Skin epidermis (tissue), 12 donors: ENCODE data around the gene PEAR1.

ENCODE experiments used
- H3K27ac ChIP-seq, 21 experiments: fragments of 200-600 bp; sonication (generic) in 11 of 21; one replicate each; pipeline ENCODE4 v1.5.0; 2020; ENCODE audit warnings: mild to moderate bottlenecking in 3 of 21, inconsistent platforms in 2 of 21, moderate library complexity in 2 of 21
- H3K4me3 ChIP-seq, 7 experiments: fragments of 200-600 bp; sonication (generic) in 2 of 7; one replicate each; pipeline ENCODE4 v1.5.0; 2020; ENCODE audit warnings: inconsistent platforms in 2 of 7, mild to moderate bottlenecking in 2 of 7, moderate library complexity in 1 of 7

Gene PEAR1

DNA sequence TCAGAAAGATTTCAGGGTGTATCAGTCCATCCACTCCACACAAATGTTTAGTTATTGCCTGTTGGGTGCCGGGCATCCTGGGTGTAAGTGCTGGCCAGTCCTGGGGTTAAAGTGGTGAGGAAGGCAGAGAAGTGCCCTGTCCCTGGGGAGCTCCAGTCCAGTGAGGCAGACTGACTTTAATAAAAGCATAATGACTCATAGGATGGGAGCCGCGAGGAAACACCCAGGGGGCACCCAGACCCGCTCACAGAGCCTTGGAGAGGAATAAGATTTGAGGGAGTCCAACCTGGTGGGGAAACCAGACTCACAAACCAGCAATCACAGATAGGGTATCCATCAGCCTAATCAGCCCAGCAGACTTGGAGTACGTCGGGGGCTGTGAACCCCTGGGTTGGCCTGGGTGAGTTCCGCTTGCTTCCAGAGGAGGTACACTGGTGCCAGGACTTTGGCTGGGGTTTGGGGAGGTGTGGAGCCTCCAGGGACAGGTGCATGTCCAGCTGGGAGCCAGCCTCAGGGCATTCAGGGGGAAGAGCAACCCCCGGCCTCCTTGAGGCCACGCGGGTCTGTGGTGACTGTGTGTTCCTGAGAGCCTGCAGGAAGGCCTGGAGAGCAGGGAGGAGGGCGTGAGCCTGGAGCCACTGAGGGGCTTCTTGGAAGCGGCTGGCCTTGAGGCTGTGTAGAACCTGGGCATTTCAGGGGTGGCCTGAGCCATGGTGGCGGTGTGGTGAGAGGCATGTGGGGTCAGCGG is 3.7 kb downstream of the PEAR1 start:
- no peak overlapping the region for H3K4me3 ChIP-seq
- peak overlapping the region in 13 of 21 experiments; percentile 4 to 74 (median 34) for H3K27ac ChIP-seq

DNA sequence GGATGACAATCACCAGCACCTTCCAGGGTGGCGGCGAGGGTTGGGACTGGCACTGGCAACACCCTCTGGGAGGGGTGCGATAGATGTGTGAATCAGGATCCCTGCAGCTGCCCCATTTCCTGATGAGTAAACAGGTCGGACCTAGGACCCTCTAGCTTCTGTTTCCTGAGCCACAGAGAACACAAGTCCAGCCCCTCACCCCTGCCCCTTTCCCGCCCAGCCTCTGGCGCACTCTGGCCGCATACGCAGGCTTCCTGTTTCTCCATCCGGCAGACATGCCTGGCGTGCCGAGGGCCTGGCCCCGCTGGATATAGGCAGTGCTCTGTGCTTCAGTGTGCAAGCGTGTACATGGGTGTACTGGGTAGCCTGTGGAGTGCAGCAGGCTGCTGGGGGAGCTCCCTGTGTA is 4.6 kb downstream of the PEAR1 start:
- Histone ChIP-seq H3K4me3 (no peak overlapping the region), H3K27ac (peak overlapping the region in 9 of 21 experiments; percentile 4 to 74 (median 49))

DNA sequence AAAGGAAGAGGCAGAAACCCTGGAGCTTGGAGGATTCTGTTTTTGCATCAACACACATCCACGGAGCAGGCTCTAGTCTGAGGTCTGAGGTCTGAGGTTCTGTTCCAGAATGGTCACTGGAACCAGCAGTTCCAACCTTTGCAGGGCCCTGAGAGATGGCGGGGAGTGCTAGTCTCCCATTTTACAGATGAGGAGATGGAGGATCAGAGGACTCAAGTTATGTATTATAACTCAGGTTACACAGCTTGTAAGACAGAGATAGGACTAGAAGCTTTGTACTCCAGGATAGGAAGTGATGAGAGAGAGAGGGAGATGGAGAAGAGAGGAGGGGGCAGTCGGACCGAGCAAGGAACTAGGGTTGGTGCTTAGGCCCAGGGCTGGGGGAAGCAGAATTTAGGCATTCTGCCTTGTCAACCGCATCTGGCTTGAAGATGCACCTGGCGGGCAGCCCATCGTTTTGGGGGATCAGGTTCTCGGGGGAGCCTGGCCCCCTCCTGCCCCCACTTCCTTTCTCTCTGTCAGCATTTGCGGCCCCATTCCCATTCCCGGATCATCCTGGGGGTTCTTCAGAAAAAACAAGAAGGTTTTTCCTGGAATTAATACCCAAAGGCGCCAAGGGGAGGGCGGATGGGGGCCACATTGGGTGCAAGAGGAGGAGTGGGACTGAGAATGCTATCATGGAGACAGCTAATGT is 5.6 kb downstream of the PEAR1 start:
- Histone ChIP-seq H3K4me3 (no peak overlapping the region), H3K27ac (peak overlapping the region in 3 of 21 experiments; percentile 5 to 74 (median 67))

DNA sequence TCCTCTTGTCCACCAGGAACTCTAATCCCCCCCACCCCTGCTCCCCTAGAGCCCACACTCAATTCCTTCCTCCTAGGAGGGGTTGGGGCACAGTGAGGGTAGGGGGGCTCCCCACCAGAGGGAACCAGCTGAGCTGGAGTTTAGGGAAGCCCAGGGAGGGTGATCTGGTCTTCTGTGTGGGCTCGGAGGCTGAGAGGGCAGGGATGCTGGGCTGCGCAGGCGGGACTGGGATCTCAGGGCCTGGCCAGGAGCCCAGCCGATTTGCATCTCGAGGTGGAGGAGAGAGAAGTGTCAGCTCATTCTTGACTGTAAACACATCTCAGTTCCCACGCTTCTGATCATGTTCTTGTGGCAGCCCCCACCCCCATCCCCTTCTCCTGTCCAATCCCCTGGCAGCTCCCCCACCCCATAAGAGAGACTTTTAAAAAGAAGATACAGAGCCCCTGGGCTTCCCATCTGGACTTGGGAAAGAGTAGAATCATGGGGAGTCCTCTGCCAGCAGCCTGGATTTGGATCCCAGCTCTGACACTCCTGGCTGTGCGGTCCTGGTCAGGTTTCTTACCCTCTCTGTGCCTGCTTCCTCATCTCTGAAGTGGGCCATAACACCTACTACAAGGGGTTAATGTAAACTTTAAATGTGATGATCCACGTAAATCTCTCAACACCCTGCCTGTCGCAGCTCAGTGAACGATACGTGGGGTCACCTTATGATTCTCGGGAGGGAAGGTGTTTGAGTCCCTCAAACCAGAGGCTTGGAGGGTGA is 6.6 kb downstream of the PEAR1 start:
- H3K4me3 ChIP-seq = no peak overlapping the region
- no peak overlapping the region for H3K27ac ChIP-seq

DNA sequence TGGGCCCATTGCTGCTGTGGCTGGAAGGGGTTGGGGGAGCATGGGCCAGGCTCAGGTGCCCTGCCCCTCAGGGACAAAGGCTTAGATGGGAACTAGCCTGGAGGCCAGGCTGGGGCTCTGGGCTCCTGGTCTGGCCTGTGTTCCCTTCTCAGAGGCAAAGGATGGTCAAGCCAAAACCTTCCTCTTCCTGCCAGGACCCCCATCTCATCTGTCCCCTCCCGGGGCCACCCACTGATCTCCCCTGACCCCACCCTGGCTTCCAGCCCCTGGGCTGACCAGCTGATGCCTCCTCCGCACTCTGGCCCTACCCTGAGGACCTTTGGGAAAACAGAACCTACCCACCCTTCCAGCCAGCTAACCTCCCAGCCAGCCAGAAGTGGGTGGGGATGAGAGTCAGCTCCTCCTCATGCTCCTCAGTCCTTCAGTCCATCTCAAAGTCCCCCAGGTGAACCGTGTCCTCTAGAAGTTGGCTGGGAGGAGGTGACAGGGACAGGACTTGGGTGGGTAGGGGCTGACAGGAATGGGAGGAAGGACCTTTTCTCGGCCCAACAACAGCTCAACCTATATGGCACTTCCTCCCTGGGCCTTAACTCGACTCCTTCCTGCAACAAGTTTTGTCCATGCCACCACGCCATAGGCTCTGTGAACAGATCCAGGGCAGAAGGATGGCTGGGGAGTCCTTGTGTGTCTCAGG is 7.5 kb downstream of the PEAR1 start:
- H3K27ac ChIP-seq = peak overlapping the region in 1 of 21 experiments; percentile 17

DNA sequence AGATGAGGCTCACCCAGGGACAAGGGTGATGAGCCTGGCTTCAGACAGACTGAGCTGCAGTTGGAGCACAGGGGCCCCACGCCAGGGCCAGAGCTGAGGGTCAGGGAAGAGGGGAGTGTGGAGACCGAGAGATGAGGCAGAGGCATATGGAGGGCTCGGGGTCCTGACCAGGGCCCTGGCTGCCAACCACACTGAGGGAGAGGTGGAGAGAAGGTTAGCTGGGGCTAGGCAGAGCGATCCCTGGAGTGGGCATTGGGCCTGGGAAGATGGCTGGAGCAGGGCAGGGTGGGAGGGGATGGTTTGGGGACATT is 8.0 kb downstream of the PEAR1 start:
- H3K27ac ChIP-seq = peak overlapping the region in 3 of 21 experiments; percentile 17 to 51 (median 22)
- no peak overlapping the region for H3K4me3 ChIP-seq

More for the DNA sequence above, 7.5 kb downstream of the PEAR1 start:
- no peak overlapping the region for H3K4me3 ChIP-seq

DNA sequence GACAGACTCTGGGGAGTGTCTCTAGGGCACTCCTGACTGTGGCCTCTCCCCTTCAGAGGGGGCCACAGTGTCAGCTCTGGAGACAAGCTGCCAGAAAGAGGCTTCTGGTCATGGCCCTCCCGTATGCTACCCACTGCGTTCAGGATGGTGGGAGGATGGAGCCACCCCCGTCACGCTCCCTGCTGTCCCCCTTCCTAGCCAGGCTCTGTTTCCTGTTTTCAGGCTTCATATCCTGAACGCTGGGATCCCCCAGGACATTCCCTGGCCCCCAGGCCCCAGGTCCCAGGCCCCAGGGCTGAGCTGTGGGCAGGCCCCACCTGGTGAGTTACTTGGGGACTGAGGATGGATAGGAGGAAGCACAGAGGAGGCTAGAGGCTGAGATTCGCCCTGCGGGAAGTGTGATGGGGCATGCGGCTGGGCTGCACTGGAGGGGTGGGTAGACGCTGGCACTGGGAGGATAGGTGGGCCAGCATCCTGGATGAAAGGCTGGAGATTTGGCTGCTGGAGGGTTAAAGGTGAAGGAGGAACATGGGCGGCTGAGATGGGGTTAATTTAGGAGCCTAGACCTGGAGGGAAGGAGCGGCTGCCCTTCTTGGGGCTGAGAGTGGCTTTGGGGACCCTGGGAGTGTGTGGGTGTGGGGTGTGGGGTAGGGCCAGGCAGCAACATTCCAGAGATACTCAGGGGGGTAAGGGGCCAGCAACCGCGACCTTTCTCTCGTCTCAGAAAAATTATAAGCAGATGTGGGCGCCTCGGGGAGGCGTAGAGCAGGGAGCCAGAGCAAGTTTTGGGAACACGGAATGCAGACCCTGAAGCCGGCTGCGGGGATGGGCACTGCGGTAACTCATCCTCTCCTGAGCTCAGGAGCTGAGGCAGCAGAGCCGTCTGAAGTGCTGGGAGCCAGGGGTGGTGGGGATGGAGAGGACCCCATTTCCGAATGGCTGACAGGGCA is 8.7 kb downstream of the PEAR1 start:
- peak overlapping the region in 3 of 21 experiments; percentile 17 to 51 (median 22) for H3K27ac ChIP-seq
- H3K4me3 ChIP-seq = no peak overlapping the region

DNA sequence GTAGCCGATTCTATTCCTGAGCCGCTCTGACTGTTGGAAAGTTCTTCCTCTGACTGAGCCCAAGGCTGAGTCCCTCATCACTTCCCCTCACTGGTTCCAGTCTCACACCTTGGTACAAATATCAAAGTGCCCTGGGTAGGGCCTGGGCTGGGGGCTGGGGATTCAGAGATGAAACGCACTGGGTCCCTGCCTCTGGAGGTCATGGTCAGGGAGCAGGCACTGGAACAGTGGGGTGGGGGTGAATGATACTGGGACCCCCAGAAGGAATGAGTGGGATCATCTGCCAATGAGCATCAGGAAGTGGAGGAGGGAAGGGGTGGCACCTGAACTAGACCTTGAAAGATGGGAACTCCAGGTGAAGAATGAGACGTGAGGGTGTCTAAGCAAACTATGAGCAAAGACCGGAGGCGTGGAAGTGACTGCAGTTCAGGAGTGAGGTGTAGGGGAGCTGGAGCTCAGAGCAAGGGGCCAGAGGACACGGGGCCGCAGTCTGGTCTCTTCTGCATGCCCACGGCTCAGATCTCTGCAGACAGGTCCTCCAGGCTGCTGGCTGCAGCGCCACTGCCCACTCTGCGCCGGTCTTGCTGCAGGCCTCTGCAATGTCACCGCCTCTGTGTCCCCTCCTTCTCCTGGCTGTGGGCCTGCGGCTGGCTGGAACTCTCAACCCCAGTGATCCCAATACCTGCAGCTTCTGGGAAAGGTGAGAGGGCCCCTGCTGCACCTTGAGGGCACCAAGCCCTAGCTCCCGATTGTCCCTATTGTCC is 10.0 kb downstream of the PEAR1 start:
- no peak overlapping the region for H3K27ac ChIP-seq

DNA sequence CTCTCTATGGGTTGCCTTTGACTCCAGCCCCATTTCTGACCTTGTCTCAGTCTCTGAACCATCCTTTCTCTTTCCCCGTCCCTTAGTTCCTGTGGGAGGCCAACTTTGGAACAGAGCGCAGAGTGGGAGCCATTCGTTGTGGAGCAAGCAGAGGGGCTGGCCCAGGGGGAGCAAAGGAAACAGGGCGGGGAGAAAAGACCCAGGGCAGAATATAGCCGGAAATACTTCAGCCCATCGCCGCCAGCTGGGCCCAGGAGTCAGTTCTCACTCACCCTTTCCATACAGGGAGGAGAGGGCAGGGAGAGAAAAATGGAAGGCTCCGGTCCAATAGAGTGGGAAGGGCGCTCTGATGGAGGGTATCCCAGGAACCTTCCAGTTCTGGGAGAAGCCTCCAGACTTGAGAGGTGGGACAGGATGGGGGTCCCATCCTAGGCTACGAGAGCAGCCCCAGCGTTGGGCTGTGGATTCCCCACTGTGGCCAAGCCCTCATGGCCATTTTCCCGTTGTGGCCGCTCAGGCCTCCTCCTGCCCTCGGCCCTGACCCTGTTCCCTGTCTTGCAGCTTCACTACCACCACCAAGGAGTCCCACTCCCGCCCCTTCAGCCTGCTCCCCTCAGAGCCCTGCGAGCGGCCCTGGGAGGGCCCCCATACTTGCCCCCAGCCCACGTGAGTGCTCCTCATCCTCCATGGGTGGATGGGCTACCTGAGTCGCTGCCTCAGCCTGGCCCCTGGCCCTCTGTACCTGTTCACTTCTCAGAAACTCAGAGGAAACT is 10.9 kb downstream of the PEAR1 start:
- Histone ChIP-seq H3K4me3 (no peak overlapping the region), H3K27ac (no peak overlapping the region)

More for the DNA sequence above, 10.0 kb downstream of the PEAR1 start:
- no peak overlapping the region for H3K4me3 ChIP-seq

DNA sequence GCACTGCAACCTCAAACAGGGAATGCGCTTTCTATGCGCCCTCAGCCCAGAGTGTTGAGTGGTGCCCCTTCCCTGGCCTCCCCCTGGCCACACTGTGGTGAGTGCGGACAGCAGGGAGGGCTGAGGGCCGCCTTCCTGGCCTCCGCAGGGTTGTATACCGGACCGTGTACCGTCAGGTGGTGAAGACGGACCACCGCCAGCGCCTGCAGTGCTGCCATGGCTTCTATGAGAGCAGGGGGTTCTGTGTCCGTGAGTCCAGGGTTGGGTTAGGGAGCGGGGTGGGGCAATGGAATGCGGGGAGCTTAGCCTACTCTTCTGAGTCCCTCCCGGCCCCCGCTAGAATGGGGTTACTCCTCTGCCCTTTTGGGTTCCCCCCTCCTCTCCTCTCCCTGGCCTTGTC is 11.7 kb downstream of the PEAR1 start:
- Histone ChIP-seq H3K27ac (no peak overlapping the region), H3K4me3 (no peak overlapping the region)

DNA sequence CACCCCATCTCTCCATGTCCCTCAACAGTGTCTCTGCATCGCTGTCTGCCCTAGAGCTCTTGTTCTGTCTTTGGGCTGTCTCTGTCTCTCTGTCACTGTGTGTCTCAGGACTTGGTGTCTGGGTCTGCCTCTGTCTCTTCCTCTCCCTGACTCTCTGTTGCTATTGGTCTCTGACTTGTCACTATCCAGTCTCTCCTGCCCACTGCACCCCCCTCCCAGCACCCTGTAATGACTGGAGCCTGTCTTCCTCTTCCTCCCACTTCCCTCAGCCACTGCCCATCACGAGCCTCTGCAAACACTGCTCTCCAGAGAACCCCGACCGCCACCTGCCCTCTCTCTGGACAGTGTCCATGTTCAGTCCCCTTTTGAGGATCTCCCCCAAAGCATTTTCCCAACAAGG is 12.1 kb downstream of the PEAR1 start:
- Histone ChIP-seq H3K4me3 (no peak overlapping the region), H3K27ac (no peak overlapping the region)

DNA sequence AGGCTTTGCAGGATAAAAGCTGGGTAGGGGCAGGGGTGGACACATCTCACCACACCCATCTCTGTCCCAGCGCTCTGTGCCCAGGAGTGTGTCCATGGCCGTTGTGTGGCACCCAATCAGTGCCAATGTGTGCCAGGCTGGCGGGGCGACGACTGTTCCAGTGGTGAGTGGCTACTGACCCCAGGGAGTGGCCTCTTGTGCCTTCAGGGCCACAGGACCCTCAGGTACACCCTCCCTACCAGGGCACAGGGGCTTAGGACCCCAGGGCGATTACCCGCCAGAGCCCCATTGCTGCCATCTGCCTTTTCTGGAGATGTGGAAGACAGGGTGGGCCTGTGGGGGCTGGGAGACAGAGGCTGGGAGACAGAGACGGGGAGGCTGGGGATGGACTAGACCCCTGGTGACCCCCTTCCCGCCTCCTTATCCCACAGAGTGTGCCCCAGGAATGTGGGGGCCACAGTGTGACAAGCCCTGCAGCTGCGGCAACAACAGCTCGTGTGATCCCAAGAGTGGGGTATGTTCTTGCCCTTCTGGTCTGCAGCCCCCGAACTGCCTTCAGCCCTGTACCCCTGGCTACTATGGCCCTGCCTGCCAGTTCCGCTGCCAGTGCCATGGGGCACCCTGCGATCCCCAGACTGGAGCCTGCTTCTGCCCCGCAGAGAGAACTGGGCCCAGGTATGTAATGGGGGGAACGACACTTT is 12.8 kb downstream of the PEAR1 start:
- H3K27ac ChIP-seq = no peak overlapping the region
- H3K4me3 ChIP-seq = no peak overlapping the region

DNA sequence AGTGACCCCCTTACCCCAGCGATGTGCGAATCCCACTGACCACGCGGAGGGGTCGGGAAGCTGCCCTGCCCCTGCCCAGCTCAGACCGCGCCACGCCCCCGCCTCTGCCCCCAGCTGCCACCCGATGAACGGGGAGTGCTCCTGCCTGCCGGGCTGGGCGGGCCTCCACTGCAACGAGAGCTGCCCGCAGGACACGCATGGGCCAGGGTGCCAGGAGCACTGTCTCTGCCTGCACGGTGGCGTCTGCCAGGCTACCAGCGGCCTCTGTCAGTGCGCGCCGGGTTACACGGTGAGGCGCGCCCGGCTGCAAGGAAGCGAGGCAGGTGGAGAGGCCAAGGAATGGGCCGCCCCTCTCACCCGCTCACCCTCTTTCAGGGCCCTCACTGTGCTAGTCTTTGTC is 15.0 kb downstream of the PEAR1 start:
- Histone ChIP-seq H3K27ac (no peak overlapping the region), H3K4me3 (no peak overlapping the region)

DNA sequence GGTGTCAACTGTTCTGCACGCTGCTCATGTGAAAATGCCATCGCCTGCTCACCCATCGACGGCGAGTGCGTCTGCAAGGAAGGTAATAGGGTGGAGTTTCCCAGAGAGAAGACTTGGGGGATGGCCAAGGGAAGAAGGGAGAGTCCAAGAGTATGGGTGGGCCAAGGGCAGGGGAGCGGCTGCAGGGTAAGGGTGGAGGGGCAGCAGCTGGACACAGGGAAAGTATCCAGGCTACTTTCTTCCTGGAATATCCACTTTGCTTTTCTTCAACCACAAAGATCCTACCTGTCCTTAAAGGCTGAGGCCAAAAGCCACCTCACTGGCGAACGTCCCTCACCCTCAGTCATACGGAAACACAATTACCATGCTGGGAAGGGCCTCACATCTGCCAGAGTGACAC is 15.4 kb downstream of the PEAR1 start:
- Histone ChIP-seq H3K4me3 (no peak overlapping the region), H3K27ac (no peak overlapping the region)

DNA sequence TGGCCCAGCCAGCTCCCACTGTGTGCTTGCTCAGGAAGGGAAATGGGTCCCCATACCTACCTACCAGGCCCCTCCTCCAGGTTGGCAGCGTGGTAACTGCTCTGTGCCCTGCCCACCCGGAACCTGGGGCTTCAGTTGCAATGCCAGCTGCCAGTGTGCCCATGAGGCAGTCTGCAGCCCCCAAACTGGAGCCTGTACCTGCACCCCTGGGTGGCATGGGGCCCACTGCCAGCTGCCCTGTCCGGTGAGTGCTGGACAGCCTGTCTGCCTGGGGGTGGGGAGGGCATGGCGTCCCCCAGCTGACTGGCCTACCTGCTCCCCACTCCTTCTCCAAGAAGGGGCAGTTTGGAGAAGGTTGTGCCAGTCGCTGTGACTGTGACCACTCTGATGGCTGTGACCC is 16.2 kb downstream of the PEAR1 start:
- H3K4me3 ChIP-seq = no peak overlapping the region

DNA sequence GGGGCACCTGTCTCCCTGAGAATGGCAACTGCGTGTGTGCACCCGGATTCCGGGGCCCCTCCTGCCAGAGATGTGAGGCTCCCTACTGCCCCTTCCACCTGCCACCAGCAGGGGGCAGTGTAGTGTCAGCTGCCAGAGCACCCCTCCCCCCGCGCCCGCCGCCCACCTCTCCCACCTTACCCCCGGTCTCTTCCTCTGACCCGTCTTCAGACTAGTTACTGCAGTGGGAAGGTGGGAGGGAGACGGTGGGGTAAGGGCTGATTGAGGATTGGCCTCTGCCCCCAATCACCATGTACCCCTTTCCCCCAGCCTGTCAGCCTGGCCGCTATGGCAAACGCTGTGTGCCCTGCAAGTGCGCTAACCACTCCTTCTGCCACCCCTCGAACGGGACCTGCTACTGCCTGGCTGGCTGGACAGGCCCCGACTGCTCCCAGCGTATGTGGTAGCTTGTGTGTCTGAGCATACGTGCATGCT is 16.8 kb downstream of the PEAR1 start:
- H3K4me3 ChIP-seq = no peak overlapping the region
- H3K27ac ChIP-seq = no peak overlapping the region

More for the DNA sequence above, 16.2 kb downstream of the PEAR1 start:
- H3K27ac ChIP-seq = no peak overlapping the region
